Peyer's patch (tissue), 4 donors: ENCODE measurements around the gene AGBL4.

Experiments used
- POLR2A ChIP-seq, 2 donors: fragments of 450-650 bp; IDR thresholded peaks; one replicate each; pipeline ENCODE4 v1.5.1; 2017; ENCODE audit warnings: antibody characterized with exemption in 2 of 2, mild to moderate bottlenecking in 2 of 2, moderate library complexity in 2 of 2
- TF ChIP-seq, protein P1 (sequence below), 6 experiments: fragments of 450-650 bp in 4 of 6; fragments of 200-600 bp in 2 of 6; sonication (generic) in 1 of 6; IDR thresholded peaks; one replicate each; pipeline ENCODE4 v1.5.1; 2017 to 2019; ENCODE audit warnings: antibody characterized with exemption in 6 of 6, mild to moderate bottlenecking in 3 of 6, moderate library complexity in 1 of 6

GRCh38 chr1:48772211-48772610 lies 1251.5 kb downstream of the AGBL4 start:
- TF ChIP-seq, protein P1, sequence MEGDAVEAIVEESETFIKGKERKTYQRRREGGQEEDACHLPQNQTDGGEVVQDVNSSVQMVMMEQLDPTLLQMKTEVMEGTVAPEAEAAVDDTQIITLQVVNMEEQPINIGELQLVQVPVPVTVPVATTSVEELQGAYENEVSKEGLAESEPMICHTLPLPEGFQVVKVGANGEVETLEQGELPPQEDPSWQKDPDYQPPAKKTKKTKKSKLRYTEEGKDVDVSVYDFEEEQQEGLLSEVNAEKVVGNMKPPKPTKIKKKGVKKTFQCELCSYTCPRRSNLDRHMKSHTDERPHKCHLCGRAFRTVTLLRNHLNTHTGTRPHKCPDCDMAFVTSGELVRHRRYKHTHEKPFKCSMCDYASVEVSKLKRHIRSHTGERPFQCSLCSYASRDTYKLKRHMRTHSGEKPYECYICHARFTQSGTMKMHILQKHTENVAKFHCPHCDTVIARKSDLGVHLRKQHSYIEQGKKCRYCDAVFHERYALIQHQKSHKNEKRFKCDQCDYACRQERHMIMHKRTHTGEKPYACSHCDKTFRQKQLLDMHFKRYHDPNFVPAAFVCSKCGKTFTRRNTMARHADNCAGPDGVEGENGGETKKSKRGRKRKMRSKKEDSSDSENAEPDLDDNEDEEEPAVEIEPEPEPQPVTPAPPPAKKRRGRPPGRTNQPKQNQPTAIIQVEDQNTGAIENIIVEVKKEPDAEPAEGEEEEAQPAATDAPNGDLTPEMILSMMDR (IDR thresholded peaks at IDR 0.05), result no peak
- no peak for TF ChIP-seq POLR2A (IDR thresholded peaks at IDR 0.05)
